ENCODE measurements around the gene FAM107B. TPM values are rescaled to one million over a fixed set of nuclear protein-coding genes. Genes with fewer than 3 reads are reported as not detected.

FAM107B gene
- total and polyA plus RNA-seq, 2 experiments from 2014 or later, result 11.0 to 17.6 TPM

DNA sequence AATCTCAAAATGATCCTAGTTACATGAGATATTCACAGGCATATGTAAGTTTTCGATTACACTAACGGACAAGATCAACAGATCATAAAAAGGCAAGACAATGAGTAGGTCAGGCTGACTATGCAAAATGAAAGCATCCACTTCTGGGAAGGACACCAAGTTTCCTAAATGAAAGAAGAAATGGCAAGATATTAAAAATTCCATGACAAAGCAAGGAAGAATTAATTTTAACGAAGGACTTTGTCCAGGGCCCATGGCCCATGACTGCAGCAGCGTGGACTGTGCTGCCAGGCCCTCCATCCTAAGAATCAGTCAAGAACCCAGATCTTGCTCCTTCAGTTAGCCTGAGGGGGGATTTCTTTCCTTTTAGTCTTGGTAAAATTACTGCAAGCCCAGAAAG lies 261.6 kb downstream of the FAM107B start:
- Histone ChIP-seq H2AFZ (no peak overlapping the region), H3K4me1 (ENCODE audit: insufficient read depth) (no peaks in the 10 kb centered on the region), H3K4me3 (no peak overlapping the region), H3K36me3 (ENCODE audit: insufficient read depth) (peaks cover 15% of the 10 kb centered on the region), H3K79me2 (replicated peaks; ENCODE audit: insufficient read depth) (no peaks in the 10 kb centered on the region), H3K9me2 (ENCODE audit: insufficient read depth) (peaks cover 3% of the 10 kb centered on the region; the same call in 1 of the 2 replicates), H3K27me3 (ENCODE audit: insufficient read depth) (no peaks in the 10 kb centered on the region), H3K4me2 (no peak overlapping the region), H3K27ac (ENCODE audit: low read depth) (no peak overlapping the region), H4K20me1 (replicated peaks; ENCODE audit: insufficient read depth) (no peaks in the 10 kb centered on the region), H3F3A (replicated peaks; ENCODE audit: low read depth) (no peaks in the 10 kb centered on the region)
- H3K27me3 Mint-ChIP-seq (ENCODE audit: insufficient read depth, low read depth, poor library complexity), result no peaks in the 10 kb centered on the region
- no peak overlapping the region for H3K4me3 Mint-ChIP-seq
- ATAC-seq (no peak), DNase-seq (ENCODE audit: low spot score) (no peak)
- H3K4me1 Mint-ChIP-seq, result no peaks in the 10 kb centered on the region
- peaks cover 2% of the 10 kb centered on the region; the same call in 1 of the 3 replicates for H3K9me3 Mint-ChIP-seq
- peaks cover 3% of the 10 kb centered on the region; the same call in 2 of the 3 replicates for H3K36me3 Mint-ChIP-seq (ENCODE audit: low read depth)
- TF ChIP-seq CREB1 (CRISPR knock-in tag; IDR thresholded peaks at IDR 0.05; ENCODE audit: low read depth), result no peak
- TF ChIP-seq, protein P1, sequence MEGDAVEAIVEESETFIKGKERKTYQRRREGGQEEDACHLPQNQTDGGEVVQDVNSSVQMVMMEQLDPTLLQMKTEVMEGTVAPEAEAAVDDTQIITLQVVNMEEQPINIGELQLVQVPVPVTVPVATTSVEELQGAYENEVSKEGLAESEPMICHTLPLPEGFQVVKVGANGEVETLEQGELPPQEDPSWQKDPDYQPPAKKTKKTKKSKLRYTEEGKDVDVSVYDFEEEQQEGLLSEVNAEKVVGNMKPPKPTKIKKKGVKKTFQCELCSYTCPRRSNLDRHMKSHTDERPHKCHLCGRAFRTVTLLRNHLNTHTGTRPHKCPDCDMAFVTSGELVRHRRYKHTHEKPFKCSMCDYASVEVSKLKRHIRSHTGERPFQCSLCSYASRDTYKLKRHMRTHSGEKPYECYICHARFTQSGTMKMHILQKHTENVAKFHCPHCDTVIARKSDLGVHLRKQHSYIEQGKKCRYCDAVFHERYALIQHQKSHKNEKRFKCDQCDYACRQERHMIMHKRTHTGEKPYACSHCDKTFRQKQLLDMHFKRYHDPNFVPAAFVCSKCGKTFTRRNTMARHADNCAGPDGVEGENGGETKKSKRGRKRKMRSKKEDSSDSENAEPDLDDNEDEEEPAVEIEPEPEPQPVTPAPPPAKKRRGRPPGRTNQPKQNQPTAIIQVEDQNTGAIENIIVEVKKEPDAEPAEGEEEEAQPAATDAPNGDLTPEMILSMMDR (conservative IDR thresholded peaks at IDR 0.05; ENCODE audit: low read depth in 2 of 2), result no peak
- no peak for TF ChIP-seq NANOG (IDR thresholded peaks at IDR 0.05; ENCODE audit: borderline replicate concordance)
- TF ChIP-seq, protein P2, sequence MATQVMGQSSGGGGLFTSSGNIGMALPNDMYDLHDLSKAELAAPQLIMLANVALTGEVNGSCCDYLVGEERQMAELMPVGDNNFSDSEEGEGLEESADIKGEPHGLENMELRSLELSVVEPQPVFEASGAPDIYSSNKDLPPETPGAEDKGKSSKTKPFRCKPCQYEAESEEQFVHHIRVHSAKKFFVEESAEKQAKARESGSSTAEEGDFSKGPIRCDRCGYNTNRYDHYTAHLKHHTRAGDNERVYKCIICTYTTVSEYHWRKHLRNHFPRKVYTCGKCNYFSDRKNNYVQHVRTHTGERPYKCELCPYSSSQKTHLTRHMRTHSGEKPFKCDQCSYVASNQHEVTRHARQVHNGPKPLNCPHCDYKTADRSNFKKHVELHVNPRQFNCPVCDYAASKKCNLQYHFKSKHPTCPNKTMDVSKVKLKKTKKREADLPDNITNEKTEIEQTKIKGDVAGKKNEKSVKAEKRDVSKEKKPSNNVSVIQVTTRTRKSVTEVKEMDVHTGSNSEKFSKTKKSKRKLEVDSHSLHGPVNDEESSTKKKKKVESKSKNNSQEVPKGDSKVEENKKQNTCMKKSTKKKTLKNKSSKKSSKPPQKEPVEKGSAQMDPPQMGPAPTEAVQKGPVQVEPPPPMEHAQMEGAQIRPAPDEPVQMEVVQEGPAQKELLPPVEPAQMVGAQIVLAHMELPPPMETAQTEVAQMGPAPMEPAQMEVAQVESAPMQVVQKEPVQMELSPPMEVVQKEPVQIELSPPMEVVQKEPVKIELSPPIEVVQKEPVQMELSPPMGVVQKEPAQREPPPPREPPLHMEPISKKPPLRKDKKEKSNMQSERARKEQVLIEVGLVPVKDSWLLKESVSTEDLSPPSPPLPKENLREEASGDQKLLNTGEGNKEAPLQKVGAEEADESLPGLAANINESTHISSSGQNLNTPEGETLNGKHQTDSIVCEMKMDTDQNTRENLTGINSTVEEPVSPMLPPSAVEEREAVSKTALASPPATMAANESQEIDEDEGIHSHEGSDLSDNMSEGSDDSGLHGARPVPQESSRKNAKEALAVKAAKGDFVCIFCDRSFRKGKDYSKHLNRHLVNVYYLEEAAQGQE (IDR thresholded peaks at IDR 0.05; ENCODE audit: unreplicated experiment), result no peak
- no peak for TF ChIP-seq EZH2 (IDR thresholded peaks at IDR 0.05; ENCODE audit: low read depth, unreplicated experiment)
- TF ChIP-seq, protein P3, sequence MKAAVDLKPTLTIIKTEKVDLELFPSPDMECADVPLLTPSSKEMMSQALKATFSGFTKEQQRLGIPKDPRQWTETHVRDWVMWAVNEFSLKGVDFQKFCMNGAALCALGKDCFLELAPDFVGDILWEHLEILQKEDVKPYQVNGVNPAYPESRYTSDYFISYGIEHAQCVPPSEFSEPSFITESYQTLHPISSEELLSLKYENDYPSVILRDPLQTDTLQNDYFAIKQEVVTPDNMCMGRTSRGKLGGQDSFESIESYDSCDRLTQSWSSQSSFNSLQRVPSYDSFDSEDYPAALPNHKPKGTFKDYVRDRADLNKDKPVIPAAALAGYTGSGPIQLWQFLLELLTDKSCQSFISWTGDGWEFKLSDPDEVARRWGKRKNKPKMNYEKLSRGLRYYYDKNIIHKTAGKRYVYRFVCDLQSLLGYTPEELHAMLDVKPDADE (IDR thresholded peaks at IDR 0.05), result no peak
- no peak for TF ChIP-seq ZNF331 (CRISPR knock-in tag; IDR thresholded peaks at IDR 0.05; ENCODE audit: low read depth)
- H3K27ac Mint-ChIP-seq, result no peak overlapping the region

DNA sequence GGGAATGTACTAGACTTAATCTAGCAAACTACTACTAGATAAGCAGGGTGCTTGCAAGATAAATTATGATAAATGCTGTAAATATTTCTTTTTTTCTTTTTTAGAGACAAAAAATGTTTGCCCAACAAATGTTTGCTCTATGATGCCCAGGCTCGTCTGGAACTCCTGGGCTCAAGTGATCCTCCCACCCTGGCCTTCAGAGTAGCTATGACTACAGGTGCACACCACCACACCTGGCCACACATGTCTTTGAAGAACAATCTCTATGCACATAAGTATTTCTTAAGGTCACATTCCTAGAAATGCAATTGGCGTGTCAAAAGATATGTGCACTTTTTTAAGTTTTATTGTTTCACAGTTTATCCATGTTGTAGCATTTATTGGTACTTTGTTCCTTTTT lies 264.4 kb downstream of the FAM107B start:
- H3K27me3 ChIP-seq (ENCODE audit: insufficient read depth), result no peaks in the 10 kb centered on the region
- H3K4me1 Mint-ChIP-seq, result peaks cover 5% of the 10 kb centered on the region; the same call in 2 of the 3 replicates
- no peak overlapping the region for H3K4me2 ChIP-seq
- peaks cover 3% of the 10 kb centered on the region; the same call in 1 of the 2 replicates for H3K9me2 ChIP-seq (ENCODE audit: insufficient read depth)
- ATAC-seq (no peak), DNase-seq (ENCODE audit: low spot score) (no peak)
- H3K27ac ChIP-seq (ENCODE audit: low read depth), result no peak overlapping the region
- H3K36me3 ChIP-seq (ENCODE audit: insufficient read depth), result peaks cover 15% of the 10 kb centered on the region
- no peaks in the 10 kb centered on the region for H3K79me2 ChIP-seq (replicated peaks; ENCODE audit: insufficient read depth)
- H3K27ac Mint-ChIP-seq, result no peak overlapping the region
- no peak overlapping the region for H2AFZ ChIP-seq
- peaks cover 3% of the 10 kb centered on the region; the same call in 2 of the 3 replicates for H3K36me3 Mint-ChIP-seq (ENCODE audit: low read depth)
- H3F3A ChIP-seq (replicated peaks; ENCODE audit: low read depth), result no peaks in the 10 kb centered on the region
- no peaks in the 10 kb centered on the region for H4K20me1 ChIP-seq (replicated peaks; ENCODE audit: insufficient read depth)
- H3K4me1 ChIP-seq (ENCODE audit: insufficient read depth), result no peaks in the 10 kb centered on the region
- no peaks in the 10 kb centered on the region for H3K27me3 Mint-ChIP-seq (ENCODE audit: insufficient read depth, low read depth, poor library complexity)
- H3K9me3 Mint-ChIP-seq, result 0 out of 3 replicates have a peak, but pooled peaks cover 2% of the 10 kb centered on the region
- H3K4me3 ChIP-seq, result no peak overlapping the region
- no peak overlapping the region for H3K4me3 Mint-ChIP-seq
- TF ChIP-seq NANOG (IDR thresholded peaks at IDR 0.05; ENCODE audit: borderline replicate concordance) (no peak), STAT1 (IDR thresholded peaks at IDR 0.05; ENCODE audit: unreplicated experiment) (no peak)
- TF ChIP-seq, protein P2 (IDR thresholded peaks at IDR 0.05; ENCODE audit: unreplicated experiment), result no peak
- TF ChIP-seq, protein P3 (IDR thresholded peaks at IDR 0.05), result no peak

All from GM23338 (cell line).